Measurements from ENCODE around the gene SPRYD3.
A peak's percentile ranks its signal among the peaks of the same experiment; 100 is the strongest.

SPRYD3 gene

GRCh38 chr12:53077030-53077429 lies 2.2 kb downstream of the SPRYD3 start:
- no peak for DNase-seq

GRCh38 chr12:53076461-53076860 lies 2.7 kb downstream of the SPRYD3 start:
- DNase-seq = no peak

- no peak for DNase-seq
These were observed 4.2 kb downstream of the SPRYD3 start for GRCh38 chr12:53074999-53075370.

- DNase-seq = no peak
These were observed 4.7 kb downstream of the SPRYD3 start for GRCh38 chr12:53074283-53074998.

- no peak for DNase-seq
These were observed 5.3 kb downstream of the SPRYD3 start for GRCh38 chr12:53073881-53074280.

- DNase-seq = no peak
These were observed 7.3 kb downstream of the SPRYD3 start for GRCh38 chr12:53071591-53072551.

GRCh38 chr12:53070877-53071492 lies 8.2 kb downstream of the SPRYD3 start:
- no peak for DNase-seq

GRCh38 chr12:53069621-53070410 lies 9.4 kb downstream of the SPRYD3 start:
- DNase-seq = no peak

GRCh38 chr12:53068811-53069585 lies 10.2 kb downstream of the SPRYD3 start:
- DNase-seq = no peak

GRCh38 chr12:53067993-53068770 lies 11.0 kb downstream of the SPRYD3 start:
- no peak for DNase-seq

- no peak for DNase-seq
These were observed 11.9 kb downstream of the SPRYD3 start for GRCh38 chr12:53067074-53067992.

- peak; percentile 78 for DNase-seq
These were observed 12.9 kb downstream of the SPRYD3 start for GRCh38 chr12:53065975-53066931.

GRCh38 chr12:53065470-53065869 lies 13.7 kb downstream of the SPRYD3 start:
- no peak for DNase-seq

- DNase-seq = no peak
These were observed 14.4 kb downstream of the SPRYD3 start for GRCh38 chr12:53064613-53065436.

GRCh38 chr12:53063708-53064612 lies 15.2 kb downstream of the SPRYD3 start:
- no peak for DNase-seq

- no peak for DNase-seq
These were observed 16.0 kb downstream of the SPRYD3 start for GRCh38 chr12:53062977-53063707.

All from activated CD4-positive, CD25-positive, alpha-beta regulatory T cell treated with anti-CD3 and anti-CD28 coated beads, Interleukin-2, amount 50 U/mL, for 72 hours (primary cell).